SK-N-SH treated with all-trans-retinoic acid at 6 μM for 48 hours (cell line): ENCODE measurements around the gene OTOF.

ENCODE experiments used
- ARNTL ChIP-seq: fragments of 450-650 bp; formaldehyde crosslinking; IDR thresholded peaks from 2 replicates; pipeline ENCODE4 v1.5.0; 2020; ENCODE audit warnings: low read depth, mild to moderate bottlenecking, moderate library complexity, borderline replicate concordance
- BACH2 ChIP-seq: fragments of 250-450 bp; sonication (Bioruptor Pico); IDR thresholded peaks from 2 replicates; pipeline ENCODE4 v1.9.0; 2021; ENCODE audit warnings: mild to moderate bottlenecking, borderline replicate concordance
- CREB5 ChIP-seq: fragments of 250-450 bp; sonication (Bioruptor Pico); IDR thresholded peaks from 2 replicates; pipeline ENCODE4 v1.5.1; 2020; ENCODE audit warnings: low read depth, mild to moderate bottlenecking, moderate library complexity
- CSDC2 ChIP-seq: fragments of 250-450 bp; sonication (Bioruptor Pico); IDR thresholded peaks from 2 replicates; pipeline ENCODE4 v1.5.0; 2020; ENCODE audit warnings: mild to moderate bottlenecking, moderate library complexity
- OSR1 ChIP-seq: fragments of 250-450 bp; sonication (Bioruptor Pico); IDR thresholded peaks from 2 replicates; pipeline ENCODE4 v1.8.0; 2022; ENCODE audit warnings: moderate library complexity, mild to moderate bottlenecking, inconsistent platforms
- PATZ1 ChIP-seq: fragments of 250-450 bp; sonication (Bioruptor Pico); IDR thresholded peaks from 2 replicates; pipeline ENCODE4 v1.8.0; 2020; ENCODE audit warnings: mild to moderate bottlenecking, moderate library complexity, borderline replicate concordance
- RARB ChIP-seq: fragments of 250-450 bp; sonication (Bioruptor Pico); IDR thresholded peaks from 2 replicates; pipeline ENCODE4 v1.8.0; 2021; ENCODE audit warnings: mild to moderate bottlenecking, moderate library complexity
- TOX ChIP-seq: fragments of 250-450 bp; sonication (Bioruptor Pico); IDR thresholded peaks from 2 replicates; pipeline ENCODE4 v1.8.0; 2021; ENCODE audit warnings: mild to moderate bottlenecking, moderate library complexity, borderline replicate concordance
- ZC3H10 ChIP-seq: fragments of 250-450 bp; sonication (Bioruptor Pico); IDR thresholded peaks from 2 replicates; pipeline ENCODE4 v1.5.1; 2021; ENCODE audit warnings: mild to moderate bottlenecking, moderate library complexity
- ZFP30 ChIP-seq: fragments of 450-650 bp; formaldehyde crosslinking; IDR thresholded peaks from 2 replicates; pipeline ENCODE4 v1.5.0; 2022; ENCODE audit warnings: mild to moderate bottlenecking, moderate library complexity
- ZNF565 ChIP-seq: fragments of 450-650 bp; formaldehyde crosslinking; conservative IDR thresholded peaks from 2 replicates; pipeline ENCODE4 v1.5.0; 2020; ENCODE audit warnings: low read depth, mild to moderate bottlenecking, moderate library complexity
- ZNF8 ChIP-seq: fragments of 450-650 bp; formaldehyde crosslinking; IDR thresholded peaks from 2 replicates; pipeline ENCODE4 v1.5.0; 2020; ENCODE audit warnings: mild to moderate bottlenecking, moderate library complexity
- TF ChIP-seq, protein P1 (sequence below): fragments of 250-450 bp; sonication (Bioruptor Pico); IDR thresholded peaks from 2 replicates; pipeline ENCODE4 v1.8.0; 2021; ENCODE audit warnings: low read depth, mild to moderate bottlenecking, moderate library complexity, borderline replicate concordance
- TF ChIP-seq, protein P2 (sequence below): fragments of 250-450 bp; sonication (Bioruptor Pico); IDR thresholded peaks from 2 replicates; pipeline ENCODE4 v1.5.0; 2020; ENCODE audit warnings: mild to moderate bottlenecking, moderate library complexity

DNA sequence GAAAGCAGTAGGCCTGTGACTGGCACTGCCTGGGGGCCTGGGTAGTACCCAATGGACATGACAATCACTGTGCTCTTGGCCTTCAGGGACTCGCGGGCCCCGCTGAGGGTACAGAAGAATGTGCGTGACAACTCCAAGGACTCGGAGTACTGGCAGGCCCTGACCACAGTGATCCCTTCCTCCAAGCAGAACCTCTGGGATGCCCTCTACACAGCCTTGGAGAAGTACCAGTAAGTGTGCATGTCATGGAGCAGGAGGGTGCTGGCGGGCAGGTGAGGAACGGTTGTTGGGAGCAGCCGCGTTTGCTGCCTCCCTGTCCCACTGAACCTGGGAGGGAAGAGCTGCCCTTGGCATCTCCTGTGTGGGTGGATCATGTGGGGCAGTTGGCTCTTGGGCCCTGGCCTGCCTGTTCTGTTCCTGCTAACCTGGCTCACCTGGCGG, 23.3 kb downstream of the OTOF start:
- TF ChIP-seq CSDC2 (CRISPR knock-in tag) (no peak), CREB5 (CRISPR knock-in tag) (no peak), ZNF8 (CRISPR knock-in tag) (no peak), PATZ1 (CRISPR knock-in tag) (no peak), ZFP30 (CRISPR knock-in tag) (no peak), ARNTL (CRISPR knock-in tag) (no peak), OSR1 (CRISPR knock-in tag) (no peak), ZNF565 (CRISPR knock-in tag) (no peak), RARB (CRISPR knock-in tag) (no peak), BACH2 (no peak), TOX (CRISPR knock-in tag) (no peak), ZC3H10 (CRISPR knock-in tag) (no peak)
- TF ChIP-seq, protein P1, sequence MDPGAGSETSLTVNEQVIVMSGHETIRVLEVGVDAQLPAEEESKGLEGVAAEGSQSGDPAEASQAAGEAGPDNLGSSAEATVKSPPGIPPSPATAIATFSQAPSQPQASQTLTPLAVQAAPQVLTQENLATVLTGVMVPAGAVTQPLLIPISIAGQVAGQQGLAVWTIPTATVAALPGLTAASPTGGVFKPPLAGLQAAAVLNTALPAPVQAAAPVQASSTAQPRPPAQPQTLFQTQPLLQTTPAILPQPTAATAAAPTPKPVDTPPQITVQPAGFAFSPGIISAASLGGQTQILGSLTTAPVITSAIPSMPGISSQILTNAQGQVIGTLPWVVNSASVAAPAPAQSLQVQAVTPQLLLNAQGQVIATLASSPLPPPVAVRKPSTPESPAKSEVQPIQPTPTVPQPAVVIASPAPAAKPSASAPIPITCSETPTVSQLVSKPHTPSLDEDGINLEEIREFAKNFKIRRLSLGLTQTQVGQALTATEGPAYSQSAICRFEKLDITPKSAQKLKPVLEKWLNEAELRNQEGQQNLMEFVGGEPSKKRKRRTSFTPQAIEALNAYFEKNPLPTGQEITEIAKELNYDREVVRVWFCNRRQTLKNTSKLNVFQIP (CRISPR knock-in tag): no peak
- TF ChIP-seq, protein P2, sequence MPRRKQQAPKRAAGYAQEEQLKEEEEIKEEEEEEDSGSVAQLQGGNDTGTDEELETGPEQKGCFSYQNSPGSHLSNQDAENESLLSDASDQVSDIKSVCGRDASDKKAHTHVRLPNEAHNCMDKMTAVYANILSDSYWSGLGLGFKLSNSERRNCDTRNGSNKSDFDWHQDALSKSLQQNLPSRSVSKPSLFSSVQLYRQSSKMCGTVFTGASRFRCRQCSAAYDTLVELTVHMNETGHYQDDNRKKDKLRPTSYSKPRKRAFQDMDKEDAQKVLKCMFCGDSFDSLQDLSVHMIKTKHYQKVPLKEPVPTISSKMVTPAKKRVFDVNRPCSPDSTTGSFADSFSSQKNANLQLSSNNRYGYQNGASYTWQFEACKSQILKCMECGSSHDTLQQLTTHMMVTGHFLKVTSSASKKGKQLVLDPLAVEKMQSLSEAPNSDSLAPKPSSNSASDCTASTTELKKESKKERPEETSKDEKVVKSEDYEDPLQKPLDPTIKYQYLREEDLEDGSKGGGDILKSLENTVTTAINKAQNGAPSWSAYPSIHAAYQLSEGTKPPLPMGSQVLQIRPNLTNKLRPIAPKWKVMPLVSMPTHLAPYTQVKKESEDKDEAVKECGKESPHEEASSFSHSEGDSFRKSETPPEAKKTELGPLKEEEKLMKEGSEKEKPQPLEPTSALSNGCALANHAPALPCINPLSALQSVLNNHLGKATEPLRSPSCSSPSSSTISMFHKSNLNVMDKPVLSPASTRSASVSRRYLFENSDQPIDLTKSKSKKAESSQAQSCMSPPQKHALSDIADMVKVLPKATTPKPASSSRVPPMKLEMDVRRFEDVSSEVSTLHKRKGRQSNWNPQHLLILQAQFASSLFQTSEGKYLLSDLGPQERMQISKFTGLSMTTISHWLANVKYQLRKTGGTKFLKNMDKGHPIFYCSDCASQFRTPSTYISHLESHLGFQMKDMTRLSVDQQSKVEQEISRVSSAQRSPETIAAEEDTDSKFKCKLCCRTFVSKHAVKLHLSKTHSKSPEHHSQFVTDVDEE (CRISPR knock-in tag): no peak
